HEK293 (cell line): ENCODE results near the gene RBM20.

ENCODE experiments used
- CTCF ChIA-PET: fragments of 350-600 bp; formaldehyde crosslinking; extraction: SDS; loops from one replicate; lab custom pipeline; 2021; ENCODE audit warnings: antibody characterized with exemption; lab: Yijun Ruan, JAX
- POLR2A ChIA-PET: fragments of 300-600 bp; formaldehyde crosslinking; extraction: SDS; loops from one replicate; lab custom pipeline; 2020; ENCODE audit warnings: antibody characterized with exemption, inconsistent platforms; lab: Yijun Ruan, JAX
- H3K27ac ChIP-seq: fragments of 200-500 bp; sonication (Bioruptor generic); 2 replicates; pipeline ENCODE4 v1.5.1; 2014; ENCODE audit warnings: low read depth, low read length, control low read depth, inconsistent platforms; ENCODE audit errors: extremely low read depth
- H3K36me3 ChIP-seq, 2 experiments: fragments of 200-500 bp in 1 of 2; sonication (Bioruptor generic) in 1 of 2; 1 replicate in 1 of 2; 2 replicates in 1 of 2; pipeline ENCODE4 v1.5.1; 2014 to 2017; ENCODE audit warnings: inconsistent platforms in 2 of 2, low read length in 2 of 2; ENCODE audit not compliant: control insufficient read depth in 2 of 2, insufficient read depth in 1 of 2
- H3K4me1 ChIP-seq: fragments of 200-500 bp; sonication (Bioruptor generic); 2 replicates; pipeline ENCODE4 v1.5.1; 2014; ENCODE audit warnings: mild to moderate bottlenecking, low read length, inconsistent platforms; ENCODE audit not compliant: control insufficient read depth, insufficient read depth
- H3K4me3 ChIP-seq: 2 replicates; pipeline ENCODE4 v1.5.1; 2011; ENCODE audit warnings: low read depth, mild to moderate bottlenecking, control low read depth, low read length, moderate library complexity
- H3K9me3 ChIP-seq: fragments of 200-500 bp; sonication (Bioruptor generic); 2 replicates; pipeline ENCODE4 v1.5.1; 2014; ENCODE audit warnings: low read depth, low read length, inconsistent platforms; ENCODE audit not compliant: control insufficient read depth, insufficient read depth
- HOXC10 ChIP-seq: sonication (generic); formaldehyde crosslinking; IDR thresholded peaks from 2 replicates; pipeline ENCODE4 v1.8.1; 2023; ENCODE audit warnings: mild to moderate bottlenecking, missing genetic modification reagents
- MYNN ChIP-seq: fragments of 450-650 bp; formaldehyde crosslinking; IDR thresholded peaks from 2 replicates; pipeline ENCODE4 v1.5.1; 2016; ENCODE audit warnings: missing biosample characterization, missing genetic modification characterization, borderline replicate concordance
- REST ChIP-seq: fragments of 450-650 bp; formaldehyde crosslinking; IDR thresholded peaks from 2 replicates; pipeline ENCODE4 v1.5.1; 2016; ENCODE audit warnings: missing biosample characterization, missing genetic modification characterization
- SETDB1 ChIP-seq: IDR thresholded peaks from one replicate; pipeline ENCODE4 v1.6.1; 2017; ENCODE audit warnings: mild to moderate bottlenecking, low read length, moderate library complexity, mixed read lengths; ENCODE audit not compliant: insufficient read length
- TRIM28 ChIP-seq: IDR thresholded peaks from 2 replicates; pipeline ENCODE4 v1.6.1; 2011; ENCODE audit warnings: low read length, control low read depth, borderline replicate concordance
- YY1 ChIP-seq: fragments of 450-650 bp; formaldehyde crosslinking; IDR thresholded peaks from 2 replicates; pipeline ENCODE4 v1.5.1; 2018; ENCODE audit warnings: missing biosample characterization, missing genetic modification characterization
- ZBTB44 ChIP-seq: fragments of 450-650 bp; IDR thresholded peaks from 2 replicates; pipeline ENCODE4 v1.5.1; 2018; ENCODE audit warnings: missing biosample characterization, mild to moderate bottlenecking, missing genetic modification characterization
- ZEB2 ChIP-seq: fragments of 450-650 bp; formaldehyde crosslinking; IDR thresholded peaks from 2 replicates; pipeline ENCODE4 v1.5.1; 2016; ENCODE audit warnings: missing biosample characterization, missing genetic modification characterization
- ZNF132 ChIP-seq: fragments of 450-650 bp; formaldehyde crosslinking; IDR thresholded peaks from 2 replicates; pipeline ENCODE4 v1.5.1; 2017; ENCODE audit warnings: missing biosample characterization, missing genetic modification characterization, borderline replicate concordance
- ZNF16 ChIP-seq: fragments of 450-650 bp; formaldehyde crosslinking; IDR thresholded peaks from 2 replicates; pipeline ENCODE4 v1.5.1; 2016; ENCODE audit warnings: low read depth, missing biosample characterization, missing genetic modification characterization
- ZNF169 ChIP-seq: fragments of 450-650 bp; formaldehyde crosslinking; IDR thresholded peaks from 2 replicates; pipeline ENCODE4 v1.5.1; 2016; ENCODE audit warnings: missing biosample characterization, missing genetic modification characterization
- ZNF248 ChIP-seq: fragments of 450-650 bp; formaldehyde crosslinking; IDR thresholded peaks from 2 replicates; pipeline ENCODE4 v1.5.1; 2017; ENCODE audit warnings: missing biosample characterization, missing genetic modification characterization
- ZNF302 ChIP-seq: fragments of 450-650 bp; formaldehyde crosslinking; IDR thresholded peaks from 2 replicates; pipeline ENCODE4 v1.5.1; 2016; ENCODE audit warnings: missing biosample characterization, missing genetic modification characterization, low read depth
- ZNF324 ChIP-seq: fragments of 450-650 bp; formaldehyde crosslinking; IDR thresholded peaks from 2 replicates; pipeline ENCODE4 v1.5.1; 2016; ENCODE audit warnings: missing biosample characterization, missing genetic modification characterization
- ZNF366 ChIP-seq: fragments of 450-650 bp; formaldehyde crosslinking; conservative IDR thresholded peaks from 2 replicates; pipeline ENCODE4 v1.5.1; 2016; ENCODE audit warnings: missing biosample characterization, missing genetic modification characterization
- ZNF510 ChIP-seq: fragments of 450-650 bp; formaldehyde crosslinking; IDR thresholded peaks from 2 replicates; pipeline ENCODE4 v1.5.1; 2018; ENCODE audit warnings: mild to moderate bottlenecking, missing genetic modification characterization, missing biosample characterization; ENCODE audit not compliant: insufficient replicate concordance
- ZNF561 ChIP-seq: fragments of 450-650 bp; IDR thresholded peaks from 2 replicates; pipeline ENCODE4 v1.5.1; 2018; ENCODE audit warnings: missing biosample characterization, missing genetic modification characterization, borderline replicate concordance
- ZNF621 ChIP-seq: fragments of 450-650 bp; formaldehyde crosslinking; IDR thresholded peaks from 2 replicates; pipeline ENCODE4 v1.5.1; 2017; ENCODE audit warnings: missing biosample characterization, missing genetic modification characterization
- ZNF623 ChIP-seq: fragments of 450-650 bp; formaldehyde crosslinking; IDR thresholded peaks from 2 replicates; pipeline ENCODE4 v1.5.1; 2016; ENCODE audit warnings: missing biosample characterization, missing genetic modification characterization
- ZNF670 ChIP-seq: fragments of 450-650 bp; formaldehyde crosslinking; IDR thresholded peaks from 2 replicates; pipeline ENCODE4 v1.5.1; 2016; ENCODE audit warnings: missing biosample characterization, missing genetic modification characterization, low read depth
- ZNF707 ChIP-seq: fragments of 450-650 bp; formaldehyde crosslinking; IDR thresholded peaks from 2 replicates; pipeline ENCODE4 v1.5.1; 2016; ENCODE audit warnings: missing biosample characterization, missing genetic modification characterization
- ZNF747 ChIP-seq: fragments of 450-650 bp; formaldehyde crosslinking; IDR thresholded peaks from 2 replicates; pipeline ENCODE4 v1.5.1; 2016; ENCODE audit warnings: missing biosample characterization, missing genetic modification characterization
- ZNF785 ChIP-seq: fragments of 450-650 bp; formaldehyde crosslinking; IDR thresholded peaks from 2 replicates; pipeline ENCODE4 v1.5.1; 2016; ENCODE audit warnings: missing biosample characterization, missing genetic modification characterization
- ZNF830 ChIP-seq: fragments of 450-650 bp; IDR thresholded peaks from 2 replicates; pipeline ENCODE4 v1.5.0; 2018; ENCODE audit warnings: missing biosample characterization, missing genetic modification characterization, low read depth, mild to moderate bottlenecking, moderate library complexity
- TF ChIP-seq, protein P1 (sequence below): fragments of 450-650 bp; formaldehyde crosslinking; IDR thresholded peaks from 2 replicates; pipeline ENCODE4 v1.5.1; 2016; ENCODE audit warnings: missing biosample characterization, missing genetic modification characterization
- TF ChIP-seq, protein P2 (sequence below): fragments of 450-650 bp; formaldehyde crosslinking; IDR thresholded peaks from 2 replicates; pipeline ENCODE4 v1.5.1; 2016; ENCODE audit warnings: missing biosample characterization, missing genetic modification characterization
- TF ChIP-seq, protein P3 (sequence below): fragments of 450-650 bp; formaldehyde crosslinking; IDR thresholded peaks from 2 replicates; pipeline ENCODE4 v1.5.1; 2016; ENCODE audit warnings: missing biosample characterization, missing genetic modification characterization

RBM20 gene

GRCh38 chr10:110771486-110771885 is 127.3 kb downstream of the RBM20 start:
- Histone ChIP-seq H3K4me3 (no peak overlapping the region), H3K4me1 (peaks cover 10% of the 10 kb centered on the region; the same call in 1 of the 2 replicates), H3K27ac (no peak overlapping the region), H3K9me3 (no peaks in the 10 kb centered on the region), H3K36me3 (no peaks in the 10 kb centered on the region)
- ChIA-PET CTCF (no interaction called here), POLR2A (no interaction called here)
- TF ChIP-seq ZNF621 (tag by site-specific recombination) (no peak), ZNF16 (tag by site-specific recombination) (no peak), ZNF302 (tag by site-specific recombination) (no peak), HOXC10 (no peak), ZNF366 (tag by site-specific recombination) (no peak), ZNF510 (no peak), TRIM28 (no peak), ZNF670 (tag by site-specific recombination) (no peak), ZNF561 (tag by site-specific recombination) (no peak)
- TF ChIP-seq, protein P1, sequence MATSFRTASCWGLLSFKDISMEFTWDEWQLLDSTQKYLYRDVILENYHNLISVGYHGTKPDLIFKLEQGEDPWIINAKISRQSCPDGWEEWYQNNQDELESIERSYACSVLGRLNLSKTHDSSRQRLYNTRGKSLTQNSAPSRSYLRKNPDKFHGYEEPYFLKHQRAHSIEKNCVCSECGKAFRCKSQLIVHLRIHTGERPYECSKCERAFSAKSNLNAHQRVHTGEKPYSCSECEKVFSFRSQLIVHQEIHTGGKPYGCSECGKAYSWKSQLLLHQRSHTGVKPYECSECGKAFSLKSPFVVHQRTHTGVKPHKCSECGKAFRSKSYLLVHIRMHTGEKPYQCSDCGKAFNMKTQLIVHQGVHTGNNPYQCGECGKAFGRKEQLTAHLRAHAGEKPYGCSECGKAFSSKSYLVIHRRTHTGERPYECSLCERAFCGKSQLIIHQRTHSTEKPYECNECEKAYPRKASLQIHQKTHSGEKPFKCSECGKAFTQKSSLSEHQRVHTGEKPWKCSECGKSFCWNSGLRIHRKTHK (tag by site-specific recombination) = no peak

- ChIA-PET CTCF (no interaction called here), POLR2A (no interaction called here)
- Histone ChIP-seq H3K9me3 (no peaks in the 10 kb centered on the region), H3K4me1 (peaks cover 10% of the 10 kb centered on the region; the same call in 1 of the 2 replicates), H3K27ac (no peak overlapping the region), H3K36me3 (no peaks in the 10 kb centered on the region), H3K4me3 (no peak overlapping the region)
- no peak for TF ChIP-seq ZNF169 (tag by site-specific recombination)
- no peak for TF ChIP-seq REST (tag by site-specific recombination)
- no peak for TF ChIP-seq MYNN
- TF ChIP-seq ZNF707 (tag by site-specific recombination) = no peak
- TF ChIP-seq ZNF248 (tag by site-specific recombination) = no peak
- TF ChIP-seq SETDB1 = no peak
- no peak for TF ChIP-seq ZNF785 (tag by site-specific recombination)
- TF ChIP-seq ZNF830 (tag by site-specific recombination) = no peak
- no peak for TF ChIP-seq ZNF747 (tag by site-specific recombination)
- no peak for TF ChIP-seq ZNF324 (tag by site-specific recombination)
- no peak for TF ChIP-seq ZEB2
- no peak for TF ChIP-seq ZBTB44
- no peak for TF ChIP-seq YY1 (tag by site-specific recombination)
- TF ChIP-seq, protein P2, sequence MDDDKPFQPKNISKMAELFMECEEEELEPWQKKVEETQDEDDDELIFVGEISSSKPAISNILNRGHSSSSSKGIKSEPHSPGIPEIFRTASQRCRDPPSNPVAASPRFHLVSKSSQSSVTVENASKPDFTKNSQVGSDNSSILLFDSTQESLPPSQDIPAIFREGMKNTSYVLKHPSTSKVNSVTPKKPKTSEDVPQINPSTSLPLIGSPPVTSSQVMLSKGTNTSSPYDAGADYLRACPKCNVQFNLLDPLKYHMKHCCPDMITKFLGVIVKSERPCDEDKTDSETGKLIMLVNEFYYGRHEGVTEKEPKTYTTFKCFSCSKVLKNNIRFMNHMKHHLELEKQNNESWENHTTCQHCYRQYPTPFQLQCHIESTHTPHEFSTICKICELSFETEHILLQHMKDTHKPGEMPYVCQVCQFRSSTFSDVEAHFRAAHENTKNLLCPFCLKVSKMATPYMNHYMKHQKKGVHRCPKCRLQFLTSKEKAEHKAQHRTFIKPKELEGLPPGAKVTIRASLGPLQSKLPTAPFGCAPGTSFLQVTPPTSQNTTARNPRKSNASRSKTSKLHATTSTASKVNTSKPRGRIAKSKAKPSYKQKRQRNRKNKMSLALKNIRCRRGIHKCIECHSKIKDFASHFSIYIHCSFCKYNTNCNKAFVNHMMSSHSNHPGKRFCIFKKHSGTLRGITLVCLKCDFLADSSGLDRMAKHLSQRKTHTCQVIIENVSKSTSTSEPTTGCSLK (tag by site-specific recombination) = no peak
- TF ChIP-seq, protein P3, sequence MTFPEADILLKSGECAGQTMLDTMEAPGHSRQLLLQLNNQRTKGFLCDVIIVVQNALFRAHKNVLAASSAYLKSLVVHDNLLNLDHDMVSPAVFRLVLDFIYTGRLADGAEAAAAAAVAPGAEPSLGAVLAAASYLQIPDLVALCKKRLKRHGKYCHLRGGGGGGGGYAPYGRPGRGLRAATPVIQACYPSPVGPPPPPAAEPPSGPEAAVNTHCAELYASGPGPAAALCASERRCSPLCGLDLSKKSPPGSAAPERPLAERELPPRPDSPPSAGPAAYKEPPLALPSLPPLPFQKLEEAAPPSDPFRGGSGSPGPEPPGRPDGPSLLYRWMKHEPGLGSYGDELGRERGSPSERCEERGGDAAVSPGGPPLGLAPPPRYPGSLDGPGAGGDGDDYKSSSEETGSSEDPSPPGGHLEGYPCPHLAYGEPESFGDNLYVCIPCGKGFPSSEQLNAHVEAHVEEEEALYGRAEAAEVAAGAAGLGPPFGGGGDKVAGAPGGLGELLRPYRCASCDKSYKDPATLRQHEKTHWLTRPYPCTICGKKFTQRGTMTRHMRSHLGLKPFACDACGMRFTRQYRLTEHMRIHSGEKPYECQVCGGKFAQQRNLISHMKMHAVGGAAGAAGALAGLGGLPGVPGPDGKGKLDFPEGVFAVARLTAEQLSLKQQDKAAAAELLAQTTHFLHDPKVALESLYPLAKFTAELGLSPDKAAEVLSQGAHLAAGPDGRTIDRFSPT (tag by site-specific recombination) = no peak
- no peak for TF ChIP-seq ZNF623 (tag by site-specific recombination)
- TF ChIP-seq ZNF132 (tag by site-specific recombination) = no peak
Observed at GRCh38 chr10:110771991-110772390, 127.9 kb downstream of the RBM20 start.
